B cell (primary cell): ENCODE measurements around the gene PLD3. TPM values are rescaled to one million over a fixed set of nuclear protein-coding genes. Genes with fewer than 3 reads are reported as not detected.

Experiments
- ATAC-seq: fragments of 200-7000 bp; cut with Tn5 transposase; one replicate; pipeline ENCODE4 v1.10.0; 2021; ENCODE audit warnings: low read depth, mild to moderate bottlenecking, moderate number of reproducible peaks, moderate library complexity
- CTCF ChIA-PET: fragments of 350-600 bp; sonication (Branson Sonifier 250); formaldehyde crosslinking; loops from one replicate; lab custom pipeline; 2021; ENCODE audit warnings: antibody characterized with exemption, inconsistent platforms; lab: Charles Lee
- POLR2A ChIA-PET: fragments of 350-600 bp; sonication (Branson Sonifier 250); formaldehyde crosslinking; loops from one replicate; lab custom pipeline; 2021; ENCODE audit warnings: antibody characterized with exemption; lab: Charles Lee
- DNase-seq: peaks from one replicate; pipeline ENCODE4 v3.0.0; 2013
- H2AFZ ChIP-seq: 2 replicates; pipeline ENCODE4 v1.6.1; 2012; ENCODE audit warnings: mild to moderate bottlenecking, low read depth, low read length; ENCODE audit not compliant: insufficient read depth, poor library complexity, severe bottlenecking
- H3K27ac ChIP-seq, 2 donors: 1 replicate in 1 of 2; 2 replicates in 1 of 2; pipeline ENCODE4 v1.5.1; 2012 to 2013; ENCODE audit warnings: low read length in 2 of 2, mild to moderate bottlenecking in 2 of 2, moderate library complexity in 1 of 2
- H3K27me3 ChIP-seq, 4 experiments: fragments of 200-600 bp in 1 of 4; sonication (generic) in 1 of 4; replicated peaks in 1 of 4; 1 replicate in 2 of 4; 2 replicates in 2 of 4; pipeline versions ENCODE4 v1.6.1 to v1.7.0; 2013 to 2016; ENCODE audit warnings: low read length in 3 of 4, mild to moderate bottlenecking in 2 of 4, mixed read lengths in 1 of 4, moderate library complexity in 1 of 4; ENCODE audit not compliant: insufficient read depth in 4 of 4, control insufficient read depth in 3 of 4; ENCODE audit errors: control extremely low read depth in 1 of 4
- H3K36me3 ChIP-seq, 2 experiments: replicated peaks in 1 of 2; 1 replicate in 1 of 2; 2 replicates in 1 of 2; pipeline versions ENCODE4 v1.6.1 to v1.7.1; 2013; ENCODE audit warnings: low read length in 1 of 2; ENCODE audit not compliant: insufficient read depth in 2 of 2, control insufficient read depth in 1 of 2; ENCODE audit errors: control extremely low read depth in 1 of 2, extremely low read depth in 1 of 2
- H3K4me1 ChIP-seq, 2 donors: fragments of 200-600 bp in 1 of 2; sonication (generic) in 1 of 2; 1 replicate in 1 of 2; 2 replicates in 1 of 2; pipeline versions ENCODE4 v1.5.1 to v1.6.1; 2013 to 2017; ENCODE audit warnings: low read length in 2 of 2; ENCODE audit not compliant: control insufficient read depth in 2 of 2, insufficient read depth in 2 of 2
- H3K4me2 ChIP-seq: replicated peaks from 2 replicates; pipeline ENCODE3; 2012; ENCODE audit warnings: mild to moderate bottlenecking, low read depth, low read length; ENCODE audit not compliant: poor library complexity, severe bottlenecking
- H3K4me3 ChIP-seq, 5 experiments: fragments of 200-600 bp in 1 of 5; sonication (generic) in 1 of 5; 1 replicate in 3 of 5; 2 replicates in 2 of 5; pipeline versions ENCODE4 v1.5.1 to v1.7.0; 2011 to 2016; ENCODE audit warnings: low read length in 4 of 5, mild to moderate bottlenecking in 4 of 5, low read depth in 2 of 5, control low read depth in 1 of 5, moderate library complexity in 1 of 5; ENCODE audit not compliant: insufficient read depth in 1 of 5; ENCODE audit errors: control extremely low read depth in 1 of 5, extremely low read depth in 1 of 5
- H3K79me2 ChIP-seq: fragments of 200-600 bp; sonication (generic); one replicate; pipeline ENCODE4 v1.6.0; 2016; ENCODE audit warnings: low read length; ENCODE audit not compliant: control insufficient read depth, insufficient read depth
- H3K9ac ChIP-seq: fragments of 200-600 bp; sonication (generic); 2 replicates; pipeline ENCODE4 v1.6.1; 2017; ENCODE audit warnings: mild to moderate bottlenecking, low read length, moderate library complexity
- H3K9me3 ChIP-seq, 3 donors: one replicate each; pipeline versions ENCODE4 v1.6.1 to v1.7.1; 2013; ENCODE audit warnings: low read length in 2 of 3; ENCODE audit not compliant: control insufficient read depth in 2 of 3, insufficient read depth in 1 of 3; ENCODE audit errors: control extremely low read depth in 1 of 3
- H4K20me1 ChIP-seq: 2 replicates; pipeline ENCODE4 v1.6.0; 2012; ENCODE audit warnings: mild to moderate bottlenecking, low read length; ENCODE audit not compliant: insufficient read depth, control insufficient read depth, poor library complexity, severe bottlenecking
- H3K27ac Mint-ChIP-seq: one replicate; pipeline ENCODE4 v1.8.0; 2021; ENCODE audit warnings: mixed read lengths
- H3K27me3 Mint-ChIP-seq: one replicate; pipeline ENCODE4 v1.8.0; 2021; ENCODE audit warnings: mixed read lengths
- H3K4me1 Mint-ChIP-seq: one replicate; pipeline ENCODE4 v1.8.0; 2021; ENCODE audit warnings: mixed read lengths
- H3K4me3 Mint-ChIP-seq: one replicate; pipeline ENCODE4 v1.8.0; 2021; ENCODE audit warnings: mixed read lengths
- H3K9me3 Mint-ChIP-seq: one replicate; pipeline ENCODE4 v1.8.0; 2022; ENCODE audit warnings: mixed read lengths; ENCODE audit not compliant: insufficient read depth
- EZH2 ChIP-seq: IDR thresholded peaks from 2 replicates; pipeline ENCODE4 v1.6.1; 2012; ENCODE audit warnings: borderline replicate concordance, low read depth, mild to moderate bottlenecking, moderate library complexity, low read length; ENCODE audit not compliant: insufficient read depth, poor library complexity, severe bottlenecking
- WGBS: methylation state at CpG from one replicate; pipeline ENCODE4 v1.1.5; 2013; ENCODE audit warnings: missing lambda C conversion rate; ENCODE audit not compliant: insufficient coverage; 5-methylcytosine and 5-hydroxymethylcytosine counted together
- intact Hi-C: fragments of 100-400 bp; cut with micrococcal nuclease; formaldehyde crosslinking; loops from one replicate; pipeline ENCODE4 v1.10.0; 2022
- polyA plus RNA-seq: library from polyadenylated mRNA; depleted of rRNA; stranded (reverse); fragments of >200 nt; gene quantifications from 2 replicates; pipeline ENCODE4 v1.2.3, GENCODE V29; 2012
- total RNA-seq, 2 donors: library from RNA; stranded (reverse); fragments of 120-200 nt in 1 of 2; gene quantifications; 1 replicate in 1 of 2; 2 replicates in 1 of 2; pipeline versions ENCODE4 v1.2.3 to v1.2.4, GENCODE V29; 2013 to 2022
- TF ChIP-seq, protein P1 (sequence below): fragments of 200-600 bp; IDR thresholded peaks from one replicate; pipeline ENCODE4 v1.8.0; 2022; ENCODE audit warnings: antibody characterized with exemption, mild to moderate bottlenecking

PLD3 gene
- total and polyA plus RNA-seq, 2 donors (not counting 1 experiment from before 2014, with no cell fraction given), result 61.7 to 153 TPM

- ATAC-seq (no peak), DNase-seq (no peak)
- H3K9ac ChIP-seq, result no peak overlapping the region
- CTCF ChIA-PET, result no interaction called here
- no peaks in the 10 kb centered on the region for H3K9me3 ChIP-seq
- no peaks in the 10 kb centered on the region for H3K27me3 Mint-ChIP-seq
- peaks cover 28% of the 10 kb centered on the region for H3K79me2 ChIP-seq
- no peaks in the 10 kb centered on the region for H3K4me1 ChIP-seq
- H3K4me1 Mint-ChIP-seq, result no peaks in the 10 kb centered on the region
- H4K20me1 ChIP-seq, result no peaks in the 10 kb centered on the region
- H3K27ac ChIP-seq, result no peak overlapping the region
- POLR2A ChIA-PET, result interaction anchor here (0.6 kb wide), 1 partner anchor 421 kb away, joined by 3 read pairs; no protein-coding TSS in a partner anchor
- H2AFZ ChIP-seq, result no peak overlapping the region
- no peak overlapping the region for H3K27ac Mint-ChIP-seq
- no peaks in the 10 kb centered on the region for H3K27me3 ChIP-seq
- no peak overlapping the region for H3K4me3 ChIP-seq
- TF ChIP-seq, protein P1, sequence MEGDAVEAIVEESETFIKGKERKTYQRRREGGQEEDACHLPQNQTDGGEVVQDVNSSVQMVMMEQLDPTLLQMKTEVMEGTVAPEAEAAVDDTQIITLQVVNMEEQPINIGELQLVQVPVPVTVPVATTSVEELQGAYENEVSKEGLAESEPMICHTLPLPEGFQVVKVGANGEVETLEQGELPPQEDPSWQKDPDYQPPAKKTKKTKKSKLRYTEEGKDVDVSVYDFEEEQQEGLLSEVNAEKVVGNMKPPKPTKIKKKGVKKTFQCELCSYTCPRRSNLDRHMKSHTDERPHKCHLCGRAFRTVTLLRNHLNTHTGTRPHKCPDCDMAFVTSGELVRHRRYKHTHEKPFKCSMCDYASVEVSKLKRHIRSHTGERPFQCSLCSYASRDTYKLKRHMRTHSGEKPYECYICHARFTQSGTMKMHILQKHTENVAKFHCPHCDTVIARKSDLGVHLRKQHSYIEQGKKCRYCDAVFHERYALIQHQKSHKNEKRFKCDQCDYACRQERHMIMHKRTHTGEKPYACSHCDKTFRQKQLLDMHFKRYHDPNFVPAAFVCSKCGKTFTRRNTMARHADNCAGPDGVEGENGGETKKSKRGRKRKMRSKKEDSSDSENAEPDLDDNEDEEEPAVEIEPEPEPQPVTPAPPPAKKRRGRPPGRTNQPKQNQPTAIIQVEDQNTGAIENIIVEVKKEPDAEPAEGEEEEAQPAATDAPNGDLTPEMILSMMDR, result no peak
- TF ChIP-seq EZH2, result no peak
- intact Hi-C loops, result no loop called here
- peaks cover 11 to 29% of the 10 kb centered on the region in 2 experiments for H3K36me3 ChIP-seq
- WGBS, result 100% methylated on average over 1 of the region's 2 CpGs
- H3K4me2 ChIP-seq, result no peak overlapping the region
- H3K9me3 Mint-ChIP-seq, result no peaks in the 10 kb centered on the region
- no peak overlapping the region for H3K4me3 Mint-ChIP-seq
Observed at GRCh38 chr19:40337107-40337506, 11.4 kb upstream of the PLD3 start.

- TF ChIP-seq, protein P1, result no peak
- no peak for TF ChIP-seq EZH2
- H3K36me3 ChIP-seq, result peaks cover 11 to 28% of the 10 kb centered on the region in 2 experiments
- ATAC-seq (no peak), DNase-seq (no peak)
- H3K4me1 Mint-ChIP-seq, result no peaks in the 10 kb centered on the region
- ChIA-PET POLR2A (interaction anchor here (0.5 to 0.6 kb wide), 2 partner anchors 26 to 421 kb away, joined by 3 to 4 read pairs; no protein-coding TSS in a partner anchor), CTCF (no interaction called here)
- H3K79me2 ChIP-seq, result peaks cover 33% of the 10 kb centered on the region
- H3K9me3 ChIP-seq, result no peaks in the 10 kb centered on the region
- WGBS, result 96% methylated on average over 5 of the region's 5 CpGs
- H3K4me3 Mint-ChIP-seq, result no peak overlapping the region
- H3K27ac ChIP-seq, result no peak overlapping the region
- no peaks in the 10 kb centered on the region for H3K27me3 Mint-ChIP-seq
- H3K9me3 Mint-ChIP-seq, result no peaks in the 10 kb centered on the region
- intact Hi-C loops, result no loop called here
- no peak overlapping the region for H3K4me3 ChIP-seq
- no peak overlapping the region for H3K9ac ChIP-seq
- H3K4me2 ChIP-seq, result no peak overlapping the region
- no peaks in the 10 kb centered on the region for H4K20me1 ChIP-seq
- no peak overlapping the region for H3K27ac Mint-ChIP-seq
- H3K27me3 ChIP-seq, result no peaks in the 10 kb centered on the region
- H2AFZ ChIP-seq, result no peak overlapping the region
- no peaks in the 10 kb centered on the region for H3K4me1 ChIP-seq
Observed at GRCh38 chr19:40337594-40337993, 10.9 kb upstream of the PLD3 start.
